ENCODE results near the gene HBM. TPM values are rescaled to one million over a fixed set of nuclear protein-coding genes. Genes with fewer than 3 reads are reported as not detected.
"Not testable (repeated sequence)": the region's sequence is repeated elsewhere in the genome, so short reads cannot be mapped to it uniquely, and the experiment has no call there.

The HBM gene
- total RNA-seq, 1 donor from 2014 or later, result not detected

GRCh38 chr16:175011-175949, 9.5 kb downstream of the HBM start:
- H3K27me3 Mint-ChIP-seq (ENCODE audit: low read depth), result peaks cover 43% of the 10 kb centered on the region

GRCh38 chr16:176006-176405, 10.2 kb downstream of the HBM start:
- H3K4me1 Mint-ChIP-seq (ENCODE audit: low read depth); H3K27ac Mint-ChIP-seq (ENCODE audit: unreplicated experiment); DNase-seq (ENCODE audit: low spot score); H3K36me3 Mint-ChIP-seq (ENCODE audit: low read depth); H3K9me3 Mint-ChIP-seq (ENCODE audit: low read depth): not testable (repeated sequence)
- peaks cover 40% of the 10 kb centered on the region for H3K27me3 Mint-ChIP-seq (ENCODE audit: low read depth)
- H3K4me3 Mint-ChIP-seq (ENCODE audit: unreplicated experiment), result peak overlapping the region; percentile 31

More at GRCh38 chr16:175011-175949, 9.5 kb downstream of the HBM start:
- H3K4me3 Mint-ChIP-seq (ENCODE audit: unreplicated experiment), result no peak overlapping the region
- H3K4me1 Mint-ChIP-seq (ENCODE audit: low read depth), result peaks cover 8% of the 10 kb centered on the region
- no peak overlapping the region for H3K27ac Mint-ChIP-seq (ENCODE audit: unreplicated experiment)
- H3K9me3 Mint-ChIP-seq (ENCODE audit: low read depth), result no peaks in the 10 kb centered on the region
- no peak for DNase-seq (ENCODE audit: low spot score)
- no peaks in the 10 kb centered on the region for H3K36me3 Mint-ChIP-seq (ENCODE audit: low read depth)
- no peak for TF ChIP-seq CTCF (IDR thresholded peaks at IDR 0.05)

DNA sequence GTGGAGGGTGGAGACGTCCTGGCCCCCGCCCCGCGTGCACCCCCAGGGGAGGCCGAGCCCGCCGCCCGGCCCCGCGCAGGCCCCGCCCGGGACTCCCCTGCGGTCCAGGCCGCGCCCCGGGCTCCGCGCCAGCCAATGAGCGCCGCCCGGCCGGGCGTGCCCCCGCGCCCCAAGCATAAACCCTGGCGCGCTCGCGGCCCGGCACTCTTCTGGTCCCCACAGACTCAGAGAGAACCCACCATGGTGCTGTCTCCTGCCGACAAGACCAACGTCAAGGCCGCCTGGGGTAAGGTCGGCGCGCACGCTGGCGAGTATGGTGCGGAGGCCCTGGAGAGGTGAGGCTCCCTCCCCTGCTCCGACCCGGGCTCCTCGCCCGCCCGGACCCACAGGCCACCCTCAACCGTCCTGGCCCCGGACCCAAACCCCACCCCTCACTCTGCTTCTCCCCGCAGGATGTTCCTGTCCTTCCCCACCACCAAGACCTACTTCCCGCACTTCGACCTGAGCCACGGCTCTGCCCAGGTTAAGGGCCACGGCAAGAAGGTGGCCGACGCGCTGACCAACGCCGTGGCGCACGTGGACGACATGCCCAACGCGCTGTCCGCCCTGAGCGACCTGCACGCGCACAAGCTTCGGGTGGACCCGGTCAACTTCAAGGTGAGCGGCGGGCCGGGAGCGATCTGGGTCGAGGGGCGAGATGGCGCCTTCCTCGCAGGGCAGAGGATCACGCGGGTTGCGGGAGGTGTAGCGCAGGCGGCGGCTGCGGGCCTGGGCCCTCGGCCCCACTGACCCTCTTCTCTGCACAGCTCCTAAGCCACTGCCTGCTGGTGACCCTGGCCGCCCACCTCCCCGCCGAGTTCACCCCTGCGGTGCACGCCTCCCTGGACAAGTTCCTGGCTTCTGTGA, 11.0 kb downstream of the HBM start, which contains the start of gene HBA1:
Gene HBA1 (plus strand): TSS at position 204 of the 906 bp plus-strand sequence. CDS start 37 bp downstream, at position 241.
- not testable (repeated sequence) for DNase-seq (ENCODE audit: low spot score); H3K36me3 Mint-ChIP-seq (ENCODE audit: low read depth); H3K4me1 Mint-ChIP-seq (ENCODE audit: low read depth); H3K9me3 Mint-ChIP-seq (ENCODE audit: low read depth); H3K27ac Mint-ChIP-seq (ENCODE audit: unreplicated experiment)
- Mint-ChIP-seq H3K27me3 (ENCODE audit: low read depth) (peaks cover 36% of the 10 kb centered on the region), H3K4me3 (ENCODE audit: unreplicated experiment) (peak within 1 kb of the TSS; percentile 31)

- Mint-ChIP-seq H3K4me3 (ENCODE audit: unreplicated experiment) (no peak overlapping the region), H3K36me3 (ENCODE audit: low read depth) (no peaks in the 10 kb centered on the region), H3K27ac (ENCODE audit: unreplicated experiment) (no peak overlapping the region), H3K9me3 (ENCODE audit: low read depth) (no peaks in the 10 kb centered on the region), H3K4me1 (ENCODE audit: low read depth) (peaks cover 8% of the 10 kb centered on the region), H3K27me3 (ENCODE audit: low read depth) (peaks cover 35% of the 10 kb centered on the region)
- no peak for TF ChIP-seq CTCF (IDR thresholded peaks at IDR 0.05)
- DNase-seq (ENCODE audit: low spot score), result no peak
Observed at GRCh38 chr16:177394-177822, 11.6 kb downstream of the HBM start.

- TF ChIP-seq CTCF (IDR thresholded peaks at IDR 0.05), result no peak
- Mint-ChIP-seq H3K27me3 (ENCODE audit: low read depth) (peaks cover 35% of the 10 kb centered on the region), H3K9me3 (ENCODE audit: low read depth) (no peaks in the 10 kb centered on the region), H3K27ac (ENCODE audit: unreplicated experiment) (no peak overlapping the region), H3K36me3 (ENCODE audit: low read depth) (no peaks in the 10 kb centered on the region), H3K4me3 (ENCODE audit: unreplicated experiment) (no peak overlapping the region), H3K4me1 (ENCODE audit: low read depth) (peaks cover 8% of the 10 kb centered on the region)
- DNase-seq (ENCODE audit: low spot score), result no peak
Observed at GRCh38 chr16:177981-178667, 12.3 kb downstream of the HBM start.

Data from chondrocyte (in vitro differentiated cells).